ENCODE data around the gene FBXO33. TPM values are rescaled to one million over a fixed set of nuclear protein-coding genes. Genes with fewer than 3 reads are reported as not detected.

The FBXO33 gene
- total RNA-seq, 1 experiment from 2014 or later: 8.8 TPM

DNA sequence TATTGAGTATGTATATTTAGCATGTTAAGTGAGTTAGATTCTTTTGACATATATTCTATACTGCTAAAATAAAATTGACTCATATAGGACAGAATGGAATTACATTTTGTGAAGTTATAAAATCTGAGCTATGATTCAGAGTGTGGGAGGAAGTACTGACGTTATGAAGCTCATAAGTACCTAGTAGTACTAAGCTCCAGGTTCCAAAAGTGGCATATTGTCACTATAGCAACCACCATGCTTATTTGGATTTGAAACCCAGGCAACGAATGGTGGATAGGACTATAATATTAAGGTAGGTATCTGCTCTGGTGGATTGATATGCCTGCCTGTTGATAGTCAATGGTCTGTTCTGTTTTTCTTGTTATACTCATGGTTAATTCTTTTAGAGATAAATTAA is 2.2 kb upstream of the FBXO33 start:
- no peak overlapping the region for H3K4me3 Mint-ChIP-seq
- Histone ChIP-seq H4K91ac (ENCODE audit: insufficient read length, low read depth, low read length) (no peak overlapping the region), H4K5ac (ENCODE audit: insufficient read length, low read depth, low read length) (no peak overlapping the region), H2BK120ac (ENCODE audit: low read depth, low read length, poor library complexity, severe bottlenecking) (no peak overlapping the region), H2BK5ac (ENCODE audit: insufficient read length, low read length) (no peak overlapping the region), H2BK15ac (ENCODE audit: low read depth, low read length) (no peak overlapping the region), H3K4me2 (ENCODE audit: insufficient read depth, insufficient read length, low read length) (no peak overlapping the region), H3T11ph (ENCODE audit: low read length) (no peak overlapping the region), H3K9ac (ENCODE audit: extremely low read depth, insufficient read length, low read length) (no peak overlapping the region), H3K23me2 (ENCODE audit: insufficient read length, low read depth, low read length, poor library complexity, severe bottlenecking) (peaks cover 15% of the 10 kb centered on the region), H3K56ac (ENCODE audit: insufficient read length, low read depth, low read length) (no peak overlapping the region), H3K23ac (ENCODE audit: insufficient read length, low read depth, low read length) (no peak overlapping the region), H2AFZ (ENCODE audit: low read length) (no peak overlapping the region), H3K79me1 (ENCODE audit: insufficient read depth, low read depth, low read length, poor library complexity, severe bottlenecking) (no peaks in the 10 kb centered on the region), H3K27me3 (ENCODE audit: insufficient read depth, low read length) (no peaks in the 10 kb centered on the region), H4K20me1 (ENCODE audit: control insufficient read depth, insufficient read depth, insufficient read length) (no peaks in the 10 kb centered on the region), H2BK12ac (ENCODE audit: insufficient read length, low read depth, low read length) (no peak overlapping the region), H3K9me3 (ENCODE audit: control insufficient read depth, low read depth, low read length) (no peaks in the 10 kb centered on the region), H2AK5ac (ENCODE audit: insufficient read length, low read length) (no peak overlapping the region), H3K4ac (ENCODE audit: low read depth, low read length) (no peak overlapping the region), H2BK20ac (ENCODE audit: low read depth, low read length, poor library complexity, severe bottlenecking) (no peak overlapping the region), H4K8ac (replicated peaks; ENCODE audit: insufficient read length, low read depth, low read length) (no peak overlapping the region), H3K79me2 (ENCODE audit: insufficient read depth, low read length) (no peaks in the 10 kb centered on the region), H3K18ac (ENCODE audit: insufficient read length, low read depth, low read length) (no peak overlapping the region), H3K4me1 (ENCODE audit: insufficient read depth, low read length) (no peaks in the 10 kb centered on the region), H3K14ac (ENCODE audit: insufficient read depth, low read length) (no peak overlapping the region), H3K27ac (ENCODE audit: insufficient read length, low read depth, low read length) (no peak overlapping the region)
- H3K36me3 Mint-ChIP-seq (ENCODE audit: insufficient read depth in 1 of 3, low read depth in 3 of 3): no peaks in the 10 kb centered on the region; a peak in 1 of 7 replicates
- WGBS (ENCODE audit: extremely low coverage, insufficient read length, low lambda C conversion rate): no CpG with 5 or more reads among the region's 2 CpGs
- H3K27me3 Mint-ChIP-seq (ENCODE audit: low read depth): no peaks in the 10 kb centered on the region
- DNase-seq: no peak
- no peaks in the 10 kb centered on the region for H3K9me3 Mint-ChIP-seq
- TF ChIP-seq, protein P1, sequence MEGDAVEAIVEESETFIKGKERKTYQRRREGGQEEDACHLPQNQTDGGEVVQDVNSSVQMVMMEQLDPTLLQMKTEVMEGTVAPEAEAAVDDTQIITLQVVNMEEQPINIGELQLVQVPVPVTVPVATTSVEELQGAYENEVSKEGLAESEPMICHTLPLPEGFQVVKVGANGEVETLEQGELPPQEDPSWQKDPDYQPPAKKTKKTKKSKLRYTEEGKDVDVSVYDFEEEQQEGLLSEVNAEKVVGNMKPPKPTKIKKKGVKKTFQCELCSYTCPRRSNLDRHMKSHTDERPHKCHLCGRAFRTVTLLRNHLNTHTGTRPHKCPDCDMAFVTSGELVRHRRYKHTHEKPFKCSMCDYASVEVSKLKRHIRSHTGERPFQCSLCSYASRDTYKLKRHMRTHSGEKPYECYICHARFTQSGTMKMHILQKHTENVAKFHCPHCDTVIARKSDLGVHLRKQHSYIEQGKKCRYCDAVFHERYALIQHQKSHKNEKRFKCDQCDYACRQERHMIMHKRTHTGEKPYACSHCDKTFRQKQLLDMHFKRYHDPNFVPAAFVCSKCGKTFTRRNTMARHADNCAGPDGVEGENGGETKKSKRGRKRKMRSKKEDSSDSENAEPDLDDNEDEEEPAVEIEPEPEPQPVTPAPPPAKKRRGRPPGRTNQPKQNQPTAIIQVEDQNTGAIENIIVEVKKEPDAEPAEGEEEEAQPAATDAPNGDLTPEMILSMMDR (conservative IDR thresholded peaks at IDR 0.05): no peak
- no peak overlapping the region for H3K27ac Mint-ChIP-seq
- H3K4me1 Mint-ChIP-seq: peaks cover 17 to 18% of the 10 kb centered on the region in 2 experiments

Data from H9 (cell line).